HEK293 (cell line): ENCODE data around the gene ZNF48.

Experiments
- CTCF ChIA-PET: fragments of 350-600 bp; formaldehyde crosslinking; extraction: SDS; loops from one replicate; lab custom pipeline; 2021; ENCODE audit warnings: antibody characterized with exemption; lab: Yijun Ruan, JAX
- POLR2A ChIA-PET: fragments of 300-600 bp; formaldehyde crosslinking; extraction: SDS; loops from one replicate; lab custom pipeline; 2020; ENCODE audit warnings: antibody characterized with exemption, inconsistent platforms; lab: Yijun Ruan, JAX
- H3K27ac ChIP-seq: fragments of 200-500 bp; sonication (Bioruptor generic); 2 replicates; pipeline ENCODE4 v1.5.1; 2014; ENCODE audit warnings: low read depth, low read length, control low read depth, inconsistent platforms; ENCODE audit errors: extremely low read depth
- H3K36me3 ChIP-seq, 2 experiments: fragments of 200-500 bp in 1 of 2; sonication (Bioruptor generic) in 1 of 2; 1 replicate in 1 of 2; 2 replicates in 1 of 2; pipeline ENCODE4 v1.5.1; 2014 to 2017; ENCODE audit warnings: inconsistent platforms in 2 of 2, low read length in 2 of 2; ENCODE audit not compliant: control insufficient read depth in 2 of 2, insufficient read depth in 1 of 2
- H3K4me1 ChIP-seq: fragments of 200-500 bp; sonication (Bioruptor generic); 2 replicates; pipeline ENCODE4 v1.5.1; 2014; ENCODE audit warnings: mild to moderate bottlenecking, low read length, inconsistent platforms; ENCODE audit not compliant: control insufficient read depth, insufficient read depth
- H3K4me3 ChIP-seq: 2 replicates; pipeline ENCODE4 v1.5.1; 2011; ENCODE audit warnings: low read depth, mild to moderate bottlenecking, control low read depth, low read length, moderate library complexity
- H3K9me3 ChIP-seq: fragments of 200-500 bp; sonication (Bioruptor generic); 2 replicates; pipeline ENCODE4 v1.5.1; 2014; ENCODE audit warnings: low read depth, low read length, inconsistent platforms; ENCODE audit not compliant: control insufficient read depth, insufficient read depth
- EGR2 ChIP-seq: fragments of 450-650 bp; formaldehyde crosslinking; IDR thresholded peaks from 2 replicates; pipeline ENCODE4 v1.5.1; 2016; ENCODE audit warnings: low read depth, missing biosample characterization, missing genetic modification characterization
- PRDM10 ChIP-seq: fragments of 450-650 bp; formaldehyde crosslinking; IDR thresholded peaks from 2 replicates; pipeline ENCODE4 v1.5.1; 2016; ENCODE audit warnings: missing biosample characterization, missing genetic modification characterization
- REPIN1 ChIP-seq: fragments of 450-650 bp; formaldehyde crosslinking; IDR thresholded peaks from 2 replicates; pipeline ENCODE4 v1.5.1; 2017; ENCODE audit warnings: missing biosample characterization, missing genetic modification characterization, low read depth
- ZBTB11 ChIP-seq: fragments of 450-650 bp; formaldehyde crosslinking; conservative IDR thresholded peaks from 2 replicates; pipeline ENCODE4 v1.5.1; 2016; ENCODE audit warnings: low read depth, missing biosample characterization, missing genetic modification characterization
- ZFP41 ChIP-seq: fragments of 450-650 bp; formaldehyde crosslinking; IDR thresholded peaks from 2 replicates; pipeline ENCODE4 v1.5.1; 2016; ENCODE audit warnings: missing biosample characterization, missing genetic modification characterization, borderline replicate concordance
- ZIC2 ChIP-seq: fragments of 450-650 bp; formaldehyde crosslinking; IDR thresholded peaks from 2 replicates; pipeline ENCODE4 v1.5.1; 2016; ENCODE audit warnings: missing biosample characterization, missing genetic modification characterization
- ZNF2 ChIP-seq: fragments of 450-650 bp; formaldehyde crosslinking; IDR thresholded peaks from 2 replicates; pipeline ENCODE4 v1.5.1; 2016; ENCODE audit warnings: missing biosample characterization, missing genetic modification characterization
- ZNF211 ChIP-seq: fragments of 450-650 bp; formaldehyde crosslinking; IDR thresholded peaks from 2 replicates; pipeline ENCODE4 v1.5.1; 2016; ENCODE audit warnings: low read depth, missing biosample characterization, missing genetic modification characterization
- ZNF266 ChIP-seq: fragments of 450-650 bp; formaldehyde crosslinking; IDR thresholded peaks from 2 replicates; pipeline ENCODE4 v1.5.1; 2016; ENCODE audit warnings: missing biosample characterization, missing genetic modification characterization, low read depth
- ZNF341 ChIP-seq: fragments of 450-650 bp; formaldehyde crosslinking; IDR thresholded peaks from 2 replicates; pipeline ENCODE4; 2016; ENCODE audit warnings: low read depth, missing biosample characterization, missing genetic modification characterization
- ZNF37A ChIP-seq: fragments of 450-650 bp; IDR thresholded peaks from 2 replicates; pipeline ENCODE4 v1.5.1; 2018; ENCODE audit warnings: missing biosample characterization, missing genetic modification characterization
- ZNF394 ChIP-seq: fragments of 450-650 bp; formaldehyde crosslinking; IDR thresholded peaks from 2 replicates; pipeline ENCODE4 v1.5.1; 2016; ENCODE audit warnings: missing biosample characterization, missing genetic modification characterization, mild to moderate bottlenecking, moderate library complexity, borderline replicate concordance
- ZNF561 ChIP-seq: fragments of 450-650 bp; IDR thresholded peaks from 2 replicates; pipeline ENCODE4 v1.5.1; 2018; ENCODE audit warnings: missing biosample characterization, missing genetic modification characterization, borderline replicate concordance
- ZNF580 ChIP-seq: fragments of 450-650 bp; formaldehyde crosslinking; IDR thresholded peaks from 2 replicates; pipeline ENCODE4 v1.5.1; 2016; ENCODE audit warnings: missing biosample characterization, missing genetic modification characterization
- ZNF596 ChIP-seq: fragments of 450-650 bp; IDR thresholded peaks from 2 replicates; pipeline ENCODE4 v1.5.0; 2018; ENCODE audit warnings: missing biosample characterization, mild to moderate bottlenecking, missing genetic modification characterization, moderate library complexity
- ZNF76 ChIP-seq: fragments of 450-650 bp; formaldehyde crosslinking; IDR thresholded peaks from 2 replicates; pipeline ENCODE4; 2016; ENCODE audit warnings: low read depth, missing biosample characterization, missing genetic modification characterization, borderline replicate concordance
- ZNF785 ChIP-seq: fragments of 450-650 bp; formaldehyde crosslinking; IDR thresholded peaks from 2 replicates; pipeline ENCODE4 v1.5.1; 2016; ENCODE audit warnings: missing biosample characterization, missing genetic modification characterization
- ZSCAN23 ChIP-seq: fragments of 450-650 bp; formaldehyde crosslinking; IDR thresholded peaks from 2 replicates; pipeline ENCODE4 v1.5.1; 2016; ENCODE audit warnings: missing biosample characterization, missing genetic modification characterization
- TF ChIP-seq, protein P1 (sequence below): fragments of 450-650 bp; formaldehyde crosslinking; IDR thresholded peaks from 2 replicates; pipeline ENCODE4 v1.5.1; 2016; ENCODE audit warnings: missing biosample characterization, missing genetic modification characterization
- TF ChIP-seq, protein P2 (sequence below): fragments of 450-650 bp; formaldehyde crosslinking; IDR thresholded peaks from 2 replicates; pipeline ENCODE4 v1.5.1; 2016; ENCODE audit warnings: missing biosample characterization, missing genetic modification characterization

The ZNF48 gene

DNA sequence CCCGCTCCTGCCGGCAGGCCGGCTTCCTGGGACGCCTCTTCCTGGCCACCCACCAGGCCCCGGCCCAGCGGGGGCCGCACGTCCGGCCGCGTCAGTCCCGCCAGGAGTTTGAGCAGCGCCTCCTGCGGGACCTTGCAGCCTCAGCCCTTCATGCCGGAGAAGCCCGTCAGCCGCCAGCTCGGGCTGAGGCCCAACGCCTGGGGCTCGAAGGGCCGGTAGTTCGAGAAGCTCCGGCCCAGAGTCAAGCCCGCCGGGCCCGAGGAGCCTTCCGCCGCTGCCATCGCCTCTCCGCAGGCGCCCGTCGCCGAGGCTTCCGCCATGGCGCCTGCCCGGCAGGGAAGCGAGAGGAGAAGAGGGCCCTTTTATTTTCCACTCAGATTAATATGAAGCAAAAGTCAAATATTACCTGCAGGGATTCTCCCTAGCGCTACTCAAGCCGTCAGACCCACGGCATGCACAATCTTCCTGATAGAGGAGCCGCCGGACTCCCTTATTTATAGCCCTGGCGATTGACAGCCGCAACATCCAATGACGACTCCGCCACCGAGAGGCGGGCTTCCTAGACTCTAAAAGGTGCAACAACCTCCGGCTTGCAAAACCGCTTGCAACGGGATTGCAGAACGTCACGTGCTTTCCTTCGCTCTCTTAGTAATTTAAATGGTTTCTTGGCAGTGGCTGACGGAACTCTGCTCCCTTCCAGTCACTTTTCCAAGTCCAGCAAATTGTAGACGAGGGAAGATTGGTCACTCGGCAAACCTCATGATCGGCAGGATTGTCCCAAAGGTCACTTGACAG is 50.4 kb downstream of the ZNF48 start, which contains the start of gene SEPHS2 (continued):
- TF ChIP-seq, protein P1, sequence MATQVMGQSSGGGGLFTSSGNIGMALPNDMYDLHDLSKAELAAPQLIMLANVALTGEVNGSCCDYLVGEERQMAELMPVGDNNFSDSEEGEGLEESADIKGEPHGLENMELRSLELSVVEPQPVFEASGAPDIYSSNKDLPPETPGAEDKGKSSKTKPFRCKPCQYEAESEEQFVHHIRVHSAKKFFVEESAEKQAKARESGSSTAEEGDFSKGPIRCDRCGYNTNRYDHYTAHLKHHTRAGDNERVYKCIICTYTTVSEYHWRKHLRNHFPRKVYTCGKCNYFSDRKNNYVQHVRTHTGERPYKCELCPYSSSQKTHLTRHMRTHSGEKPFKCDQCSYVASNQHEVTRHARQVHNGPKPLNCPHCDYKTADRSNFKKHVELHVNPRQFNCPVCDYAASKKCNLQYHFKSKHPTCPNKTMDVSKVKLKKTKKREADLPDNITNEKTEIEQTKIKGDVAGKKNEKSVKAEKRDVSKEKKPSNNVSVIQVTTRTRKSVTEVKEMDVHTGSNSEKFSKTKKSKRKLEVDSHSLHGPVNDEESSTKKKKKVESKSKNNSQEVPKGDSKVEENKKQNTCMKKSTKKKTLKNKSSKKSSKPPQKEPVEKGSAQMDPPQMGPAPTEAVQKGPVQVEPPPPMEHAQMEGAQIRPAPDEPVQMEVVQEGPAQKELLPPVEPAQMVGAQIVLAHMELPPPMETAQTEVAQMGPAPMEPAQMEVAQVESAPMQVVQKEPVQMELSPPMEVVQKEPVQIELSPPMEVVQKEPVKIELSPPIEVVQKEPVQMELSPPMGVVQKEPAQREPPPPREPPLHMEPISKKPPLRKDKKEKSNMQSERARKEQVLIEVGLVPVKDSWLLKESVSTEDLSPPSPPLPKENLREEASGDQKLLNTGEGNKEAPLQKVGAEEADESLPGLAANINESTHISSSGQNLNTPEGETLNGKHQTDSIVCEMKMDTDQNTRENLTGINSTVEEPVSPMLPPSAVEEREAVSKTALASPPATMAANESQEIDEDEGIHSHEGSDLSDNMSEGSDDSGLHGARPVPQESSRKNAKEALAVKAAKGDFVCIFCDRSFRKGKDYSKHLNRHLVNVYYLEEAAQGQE (tag by site-specific recombination) = 0 out of 2 replicates have a peak, but pooled peaks have one; percentile 13
- TF ChIP-seq, all 188 proteins: peak for 60

DNA sequence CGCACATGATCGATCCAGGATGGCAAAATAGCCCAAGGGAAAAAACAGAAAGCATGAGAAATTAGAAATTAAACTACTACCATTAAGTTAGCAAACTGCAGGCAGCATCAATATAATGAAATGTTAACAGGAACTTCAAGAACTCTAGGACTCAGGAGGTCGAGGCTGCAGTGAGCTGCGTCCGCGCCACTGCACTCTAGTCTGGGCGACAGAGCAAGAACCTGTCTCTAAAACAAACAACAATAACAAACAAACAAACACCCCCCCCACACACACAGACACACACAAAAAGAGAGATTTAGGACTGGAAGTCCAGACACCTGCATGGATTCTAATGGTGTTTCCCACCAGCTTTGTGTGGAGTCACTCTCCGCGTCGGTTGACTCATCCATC is 51.0 kb downstream of the ZNF48 start:
- H3K36me3 ChIP-seq = peaks cover 0 to 22% of the 10 kb centered on the region in 2 experiments; a peak in 2 of 3 replicates
- H3K4me1 ChIP-seq = peaks cover 3% of the 10 kb centered on the region; the same call in 1 of the 2 replicates
- peak overlapping the region; percentile 13; the same call in 1 of the 2 replicates for H3K27ac ChIP-seq
- POLR2A ChIA-PET = interaction anchor here (0.6 to 1.5 kb wide), 2 partner anchors 83 to 164 kb away, joined by 3 to 5 read pairs; partner anchors contain the start of gene ZNF689
- CTCF ChIA-PET = interaction anchor here (0.6 to 3.8 kb wide), 7 partner anchors 9 to 183 kb away, joined by 3 to 21 read pairs (median 3); partner anchors contain the start of gene DCTPP1
- H3K4me3 ChIP-seq = peak overlapping the region; percentile 79
- H3K9me3 ChIP-seq = no peaks in the 10 kb centered on the region
- TF ChIP-seq ZNF580 (no peak), ZNF266 (tag by site-specific recombination) (no peak), ZIC2 (tag by site-specific recombination) (no peak), ZNF2 (tag by site-specific recombination) (0 out of 2 replicates have a peak, but pooled peaks have one; percentile 4), ZNF561 (tag by site-specific recombination) (no peak), ZNF76 (tag by site-specific recombination) (no peak), ZNF394 (tag by site-specific recombination) (no peak), REPIN1 (tag by site-specific recombination) (no peak; the same call in 1 of the 2 replicates), ZNF37A (tag by site-specific recombination) (no peak), ZNF785 (tag by site-specific recombination) (no peak), ZFP41 (tag by site-specific recombination) (no peak), ZNF211 (tag by site-specific recombination) (no peak), PRDM10 (tag by site-specific recombination) (0 out of 2 replicates have a peak, but pooled peaks have one; percentile 34), ZSCAN23 (tag by site-specific recombination) (no peak), ZNF341 (no peak), ZNF596 (tag by site-specific recombination) (no peak), ZBTB11 (tag by site-specific recombination) (no peak), EGR2 (tag by site-specific recombination) (no peak)
- TF ChIP-seq, protein P2, sequence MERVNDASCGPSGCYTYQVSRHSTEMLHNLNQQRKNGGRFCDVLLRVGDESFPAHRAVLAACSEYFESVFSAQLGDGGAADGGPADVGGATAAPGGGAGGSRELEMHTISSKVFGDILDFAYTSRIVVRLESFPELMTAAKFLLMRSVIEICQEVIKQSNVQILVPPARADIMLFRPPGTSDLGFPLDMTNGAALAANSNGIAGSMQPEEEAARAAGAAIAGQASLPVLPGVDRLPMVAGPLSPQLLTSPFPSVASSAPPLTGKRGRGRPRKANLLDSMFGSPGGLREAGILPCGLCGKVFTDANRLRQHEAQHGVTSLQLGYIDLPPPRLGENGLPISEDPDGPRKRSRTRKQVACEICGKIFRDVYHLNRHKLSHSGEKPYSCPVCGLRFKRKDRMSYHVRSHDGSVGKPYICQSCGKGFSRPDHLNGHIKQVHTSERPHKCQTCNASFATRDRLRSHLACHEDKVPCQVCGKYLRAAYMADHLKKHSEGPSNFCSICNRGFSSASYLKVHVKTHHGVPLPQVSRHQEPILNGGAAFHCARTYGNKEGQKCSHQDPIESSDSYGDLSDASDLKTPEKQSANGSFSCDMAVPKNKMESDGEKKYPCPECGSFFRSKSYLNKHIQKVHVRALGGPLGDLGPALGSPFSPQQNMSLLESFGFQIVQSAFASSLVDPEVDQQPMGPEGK = no peak
